HG03439 (cell line): Measurements from ENCODE around the gene SPATS2.
"Not testable (repeated sequence)": the region's sequence is repeated elsewhere in the genome, so short reads cannot be mapped to it uniquely, and the experiment has no call there.

Experiments used
- ATAC-seq: cut with Tn5 transposase; IDR thresholded peaks from one replicate; pipeline ENCODE4 v1.9.1; 2021; ENCODE audit warnings: mild to moderate bottlenecking, moderate library complexity; ENCODE audit not compliant: unreplicated experiment

Gene SPATS2

GRCh38 chr12:49403971-49404450 is 36.7 kb downstream of the SPATS2 start:
- ATAC-seq, result no peak

- no peak for ATAC-seq
These were observed 37.7 kb downstream of the SPATS2 start for GRCh38 chr12:49404956-49405355.

- no peak for ATAC-seq
These were observed 43.6 kb downstream of the SPATS2 start for GRCh38 chr12:49410818-49411217.

- ATAC-seq, result no peak
These were observed 45.7 kb downstream of the SPATS2 start for GRCh38 chr12:49413010-49413409.

- ATAC-seq, result no peak
These were observed 46.5 kb downstream of the SPATS2 start for GRCh38 chr12:49413796-49414195.

- no peak for ATAC-seq
These were observed 47.1 kb downstream of the SPATS2 start for GRCh38 chr12:49414364-49414763.

- no peak for ATAC-seq
These were observed 48.3 kb downstream of the SPATS2 start for GRCh38 chr12:49415521-49415970.

- ATAC-seq, result no peak
These were observed 49.6 kb downstream of the SPATS2 start for GRCh38 chr12:49416892-49417291.

- no peak for ATAC-seq
These were observed 50.3 kb downstream of the SPATS2 start for GRCh38 chr12:49417558-49417957.

GRCh38 chr12:49420556-49420955 is 53.3 kb downstream of the SPATS2 start:
- ATAC-seq, result no peak

GRCh38 chr12:49422114-49422513 is 54.9 kb downstream of the SPATS2 start:
- no peak for ATAC-seq

GRCh38 chr12:49428793-49429192 is 61.5 kb downstream of the SPATS2 start:
- no peak for ATAC-seq

- no peak for ATAC-seq
These were observed 65.4 kb downstream of the SPATS2 start for GRCh38 chr12:49432616-49433015.

GRCh38 chr12:49436799-49437198 is 69.5 kb downstream of the SPATS2 start:
- ATAC-seq, result not testable (repeated sequence)

GRCh38 chr12:49439042-49439441 is 71.8 kb downstream of the SPATS2 start:
- ATAC-seq, result no peak

GRCh38 chr12:49440035-49440434 is 72.8 kb downstream of the SPATS2 start:
- no peak for ATAC-seq

- no peak for ATAC-seq
These were observed 75.7 kb downstream of the SPATS2 start for GRCh38 chr12:49442915-49443314.

GRCh38 chr12:49446571-49446970 is 79.3 kb downstream of the SPATS2 start:
- ATAC-seq, result no peak

GRCh38 chr12:49448858-49449257 is 81.6 kb downstream of the SPATS2 start:
- ATAC-seq, result no peak

- ATAC-seq, result no peak
These were observed 84.4 kb downstream of the SPATS2 start for GRCh38 chr12:49451468-49452259.

- ATAC-seq, result no peak
These were observed 88.2 kb downstream of the SPATS2 start for GRCh38 chr12:49455501-49455900.

GRCh38 chr12:49456131-49456679 is 88.9 kb downstream of the SPATS2 start:
- ATAC-seq, result no peak
